Left lung (tissue), 10 donors: ENCODE measurements around the gene MYOC. TPM values are rescaled to one million over a fixed set of nuclear protein-coding genes. Genes with fewer than 3 reads are reported as not detected.
A peak's percentile ranks its signal among the peaks of the same experiment; 100 is the strongest.
"Not testable (repeated sequence)": the region's sequence is repeated elsewhere in the genome, so short reads cannot be mapped to it uniquely, and the experiment has no call there.

ENCODE experiments used
- ATAC-seq: fragments of 200-7000 bp; cut with Tn5 transposase; one replicate; pipeline ENCODE4 v1.9.1; 2020; ENCODE audit warnings: moderate library complexity
- DNase-seq, 4 donors: peaks; one replicate each; pipeline ENCODE4 v3.0.0-alpha.2; 2013 to 2020
- H3K27ac ChIP-seq, 2 donors: fragments of 200-600 bp; sonication (generic) in 1 of 2; one replicate each; pipeline versions ENCODE4 v1.5.0 to v1.8.0; 2020 to 2021
- H3K27me3 ChIP-seq, 2 donors: fragments of 200-600 bp; sonication (generic) in 1 of 2; one replicate each; pipeline versions ENCODE4 v1.5.0 to v1.8.0; 2020 to 2021
- H3K36me3 ChIP-seq, 2 donors: fragments of 200-600 bp; sonication (generic) in 1 of 2; one replicate each; pipeline versions ENCODE4 v1.5.0 to v1.8.0; 2020 to 2021
- H3K4me1 ChIP-seq, 2 donors: fragments of 200-600 bp; one replicate each; pipeline ENCODE4 v1.8.0; 2021
- H3K4me3 ChIP-seq, 2 donors: fragments of 200-600 bp; sonication (generic) in 1 of 2; one replicate each; pipeline versions ENCODE4 v1.5.0 to v1.8.0; 2020 to 2021; ENCODE audit warnings: mild to moderate bottlenecking in 1 of 2
- H3K9me3 ChIP-seq, 2 donors: fragments of 200-600 bp; sonication (generic) in 1 of 2; one replicate each; pipeline versions ENCODE4 v1.5.0 to v1.8.0; 2020 to 2021
- intact Hi-C, 2 donors: fragments of 100-400 bp; cut with DNase I; formaldehyde crosslinking; loops; one replicate each; pipeline versions ENCODE4 v1.11.2 to v1.14.2; 2022
- polyA plus RNA-seq, 6 donors: library from polyadenylated mRNA; unstranded; fragments of 120-200 nt; gene quantifications; one replicate each; pipeline ENCODE4 v1.2.1, GENCODE V29; 2013; ENCODE audit not compliant: insufficient read length in 6 of 6
- total RNA-seq, 2 donors: library from RNA; stranded (reverse); fragmentation: NEBNext Ultra II Directional; extraction: Animal tissue kit (Norgen Biotek cat#: 25700); gene quantifications; one replicate each; pipeline ENCODE4 v1.2.1, GENCODE V29; 2021
- TF ChIP-seq, protein P1 (sequence below), 2 donors: fragments of 200-600 bp; sonication (generic) in 1 of 2; IDR thresholded peaks; one replicate each; pipeline versions ENCODE4 v1.5.0 to v1.8.0; 2021; ENCODE audit warnings: antibody characterized with exemption in 2 of 2
- donor health status: DM: no; HTN: yes; CAD: no.
- donor health status: DM: no; HTN: no; CAD: no.

MYOC gene
- total and polyA plus RNA-seq, 8 donors, result 0.58 to 7.8 (median 4.9) TPM; not detected in 1

GRCh38 chr1:171664976-171665375, 12.5 kb upstream of the MYOC start:
- TF ChIP-seq, protein P1, sequence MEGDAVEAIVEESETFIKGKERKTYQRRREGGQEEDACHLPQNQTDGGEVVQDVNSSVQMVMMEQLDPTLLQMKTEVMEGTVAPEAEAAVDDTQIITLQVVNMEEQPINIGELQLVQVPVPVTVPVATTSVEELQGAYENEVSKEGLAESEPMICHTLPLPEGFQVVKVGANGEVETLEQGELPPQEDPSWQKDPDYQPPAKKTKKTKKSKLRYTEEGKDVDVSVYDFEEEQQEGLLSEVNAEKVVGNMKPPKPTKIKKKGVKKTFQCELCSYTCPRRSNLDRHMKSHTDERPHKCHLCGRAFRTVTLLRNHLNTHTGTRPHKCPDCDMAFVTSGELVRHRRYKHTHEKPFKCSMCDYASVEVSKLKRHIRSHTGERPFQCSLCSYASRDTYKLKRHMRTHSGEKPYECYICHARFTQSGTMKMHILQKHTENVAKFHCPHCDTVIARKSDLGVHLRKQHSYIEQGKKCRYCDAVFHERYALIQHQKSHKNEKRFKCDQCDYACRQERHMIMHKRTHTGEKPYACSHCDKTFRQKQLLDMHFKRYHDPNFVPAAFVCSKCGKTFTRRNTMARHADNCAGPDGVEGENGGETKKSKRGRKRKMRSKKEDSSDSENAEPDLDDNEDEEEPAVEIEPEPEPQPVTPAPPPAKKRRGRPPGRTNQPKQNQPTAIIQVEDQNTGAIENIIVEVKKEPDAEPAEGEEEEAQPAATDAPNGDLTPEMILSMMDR (IDR thresholded peaks at IDR 0.05), result no peak
- Histone ChIP-seq H3K27me3 (no peaks in the 10 kb centered on the region), H3K4me1 (no peaks in the 10 kb centered on the region), H3K36me3 (no peaks in the 10 kb centered on the region), H3K9me3 (no peaks in the 10 kb centered on the region), H3K4me3 (no peak overlapping the region), H3K27ac (no peak overlapping the region)
- ATAC-seq (no peak), DNase-seq (no peak)
- intact Hi-C loops, result no loop called here

DNA sequence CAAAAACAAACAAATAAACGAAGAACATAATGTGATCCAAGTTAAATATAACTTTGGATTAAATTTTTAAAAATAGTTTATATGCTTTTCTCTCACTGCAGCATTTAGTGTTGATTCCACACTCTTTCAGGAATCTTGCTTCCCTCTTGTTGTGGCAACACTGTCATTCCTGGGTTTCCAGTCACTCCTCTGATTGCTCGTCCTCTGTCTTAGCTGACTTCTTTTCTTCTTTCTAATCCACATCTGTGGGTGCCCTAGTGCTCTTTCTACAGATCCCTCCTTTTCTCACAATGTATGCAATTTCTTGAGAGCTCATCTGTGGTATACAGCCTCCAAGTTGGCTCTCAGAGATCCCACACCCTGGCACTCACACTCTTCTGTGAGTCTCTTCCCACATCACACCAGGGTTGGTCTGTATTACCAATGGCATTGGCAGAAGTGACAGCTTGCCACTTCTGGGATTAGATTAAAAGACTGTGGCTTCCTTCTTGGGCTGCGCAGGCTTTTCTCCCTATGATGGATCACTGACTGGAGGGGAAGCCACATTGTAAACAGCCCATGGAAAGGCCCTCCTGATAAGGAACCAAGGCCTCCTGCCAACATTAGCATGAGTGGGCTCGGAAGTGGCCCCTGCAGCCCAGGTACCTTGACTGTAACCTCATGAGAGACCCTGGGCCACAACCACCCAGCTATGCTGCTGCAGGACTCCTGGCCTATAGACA, 11.5 kb upstream of the MYOC start:
- Histone ChIP-seq H3K9me3 (no peaks in the 10 kb centered on the region), H3K36me3 (no peaks in the 10 kb centered on the region), H3K27ac (no peak overlapping the region), H3K4me3 (no peak overlapping the region), H3K4me1 (no peaks in the 10 kb centered on the region), H3K27me3 (no peaks in the 10 kb centered on the region)
- TF ChIP-seq, protein P1 (IDR thresholded peaks at IDR 0.05), result no peak
- DNase-seq (no peak), ATAC-seq (no peak)
- intact Hi-C loops, result no loop called here

- Histone ChIP-seq H3K27me3 (no peaks in the 10 kb centered on the region), H3K4me1 (no peaks in the 10 kb centered on the region), H3K9me3 (no peaks in the 10 kb centered on the region), H3K36me3 (no peaks in the 10 kb centered on the region), H3K4me3 (no peak overlapping the region), H3K27ac (no peak overlapping the region)
- ATAC-seq (no peak), DNase-seq (no peak)
- TF ChIP-seq, protein P1 (IDR thresholded peaks at IDR 0.05), result no peak
- intact Hi-C loops, result no loop called here
Measured at GRCh38 chr1:171663036-171663853, 10.8 kb upstream of the MYOC start.

- no peak overlapping the region for H3K4me3 ChIP-seq
- H3K27me3 ChIP-seq, result no peaks in the 10 kb centered on the region
- ATAC-seq (no peak), DNase-seq (no peak)
- H3K9me3 ChIP-seq, result no peaks in the 10 kb centered on the region
- TF ChIP-seq, protein P1 (IDR thresholded peaks at IDR 0.05), result no peak
- no peaks in the 10 kb centered on the region for H3K36me3 ChIP-seq
- intact Hi-C loops, result no loop called here
- no peak overlapping the region for H3K27ac ChIP-seq
- no peaks in the 10 kb centered on the region for H3K4me1 ChIP-seq
Measured at GRCh38 chr1:171661076-171661650, 8.7 kb upstream of the MYOC start.

DNA sequence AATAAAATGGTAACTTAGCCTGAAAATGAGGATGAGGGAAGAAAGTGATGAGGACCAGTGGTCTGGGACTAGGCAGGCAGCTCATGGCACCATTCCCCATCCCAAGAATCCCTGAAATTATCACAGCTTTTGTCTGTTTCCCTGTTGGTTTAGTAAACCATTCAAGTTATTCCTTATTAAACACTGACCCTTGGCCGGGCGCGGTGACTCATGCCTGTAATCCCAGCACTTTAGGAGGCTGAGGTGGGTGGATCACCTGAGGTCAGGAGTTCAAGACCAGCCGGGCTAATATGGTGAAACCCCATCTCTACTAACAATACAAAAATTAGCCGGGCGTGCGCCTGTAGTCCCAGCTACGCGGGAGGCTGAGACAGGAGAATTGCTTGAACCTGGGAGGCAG, 3.7 kb upstream of the MYOC start:
- H3K36me3 ChIP-seq, H3K27me3 ChIP-seq, H3K9me3 ChIP-seq, ATAC-seq, DNase-seq, intact Hi-C loops, H3K4me3 ChIP-seq: not testable (repeated sequence)
- peak overlapping the region in 1 of 2 donors; percentile 73 for H3K27ac ChIP-seq
- peaks cover 7 to 16% of the 10 kb centered on the region in 2 donors for H3K4me1 ChIP-seq
